K562 (cell line): ENCODE measurements around the gene MYO15A. TPM values are rescaled to one million over a fixed set of nuclear protein-coding genes. Genes with fewer than 3 reads are reported as not detected.
A peak's percentile ranks its signal among the peaks of the same experiment; 100 is the strongest.

ENCODE experiments used
- ARHGAP35 ChIP-seq: fragments of 450-650 bp; IDR thresholded peaks from 2 replicates; pipeline ENCODE4 v1.6.1; 2018; ENCODE audit not compliant: partially characterized antibody
- CBX8 ChIP-seq: fragments of 200-600 bp; sonication (generic); IDR thresholded peaks from 2 replicates; pipeline ENCODE4 v1.6.1; 2012; ENCODE audit warnings: borderline replicate concordance, mixed run types, low read depth, mild to moderate bottlenecking, moderate library complexity, mixed read lengths, low read length, control low read depth, inconsistent platforms; ENCODE audit not compliant: poor library complexity, severe bottlenecking; ENCODE audit errors: extremely low read depth
- CREBBP ChIP-seq: IDR thresholded peaks from one replicate; pipeline ENCODE4 v1.6.1; 2012; ENCODE audit warnings: low read depth, mild to moderate bottlenecking, control low read depth, inconsistent platforms, low read length
- CTBP1 ChIP-seq: fragments of 450-650 bp; IDR thresholded peaks from 2 replicates; pipeline ENCODE4 v1.6.1; 2016; ENCODE audit warnings: borderline replicate concordance
- DDX20 ChIP-seq: fragments of 450-650 bp; IDR thresholded peaks from 2 replicates; pipeline ENCODE4 v1.6.1; 2016; ENCODE audit warnings: missing genetic modification characterization, low read depth, mild to moderate bottlenecking, missing compliant biosample characterization, moderate library complexity
- DIDO1 ChIP-seq: fragments of 450-650 bp; IDR thresholded peaks from 2 replicates; pipeline ENCODE4 v1.6.1; 2016; ENCODE audit warnings: low read depth, missing biosample characterization, missing genetic modification characterization
- HCFC1 ChIP-seq: IDR thresholded peaks from 2 replicates; pipeline ENCODE4 v1.6.1; 2012; ENCODE audit warnings: low read depth, low read length, improper control_type of control experiment
- HDAC1 ChIP-seq, 2 experiments: fragments of 450-650 bp; IDR thresholded peaks; 2 replicates each; pipeline ENCODE4 v1.6.1; 2016 to 2017; ENCODE audit warnings: inconsistent platforms in 1 of 2, mild to moderate bottlenecking in 1 of 2, moderate library complexity in 1 of 2
- HMG20A ChIP-seq: fragments of 450-650 bp; formaldehyde crosslinking; conservative IDR thresholded peaks from 2 replicates; pipeline ENCODE4 v1.4.0; 2020; ENCODE audit warnings: mild to moderate bottlenecking, mixed read lengths
- IRF1 ChIP-seq: sonication (generic); formaldehyde crosslinking; IDR thresholded peaks from 2 replicates; pipeline ENCODE4 v1.8.0; 2022; ENCODE audit warnings: missing genetic modification reagents, mild to moderate bottlenecking, borderline replicate concordance
- KAT2B ChIP-seq: IDR thresholded peaks from one replicate; pipeline ENCODE4 v1.6.1; 2012; ENCODE audit warnings: low read depth, mild to moderate bottlenecking, control low read depth, inconsistent platforms, low read length, moderate library complexity
- KAT7 ChIP-seq: sonication (generic); formaldehyde crosslinking; IDR thresholded peaks from 2 replicates; pipeline ENCODE4 v1.8.0; 2022; ENCODE audit warnings: missing genetic modification reagents, mild to moderate bottlenecking, borderline replicate concordance
- NFIX ChIP-seq: fragments of 250-450 bp; sonication (Bioruptor Pico); IDR thresholded peaks from 2 replicates; pipeline ENCODE4 v1.4.0; 2020; ENCODE audit warnings: low read depth, mild to moderate bottlenecking, moderate library complexity
- NFRKB ChIP-seq: fragments of 450-650 bp; IDR thresholded peaks from 2 replicates; pipeline ENCODE4 v1.6.1; 2016; ENCODE audit warnings: low read depth
- PTRF ChIP-seq: fragments of 450-650 bp; IDR thresholded peaks from 2 replicates; pipeline ENCODE4 v1.6.1; 2016; ENCODE audit warnings: mild to moderate bottlenecking, missing genetic modification characterization, missing compliant biosample characterization
- RBFOX2 ChIP-seq: fragments of 200-400 bp; formaldehyde crosslinking; IDR thresholded peaks from 2 replicates; pipeline ENCODE4 v1.6.1; 2017; ENCODE audit warnings: low read depth, mild to moderate bottlenecking, low read length, moderate library complexity
- SMAD2 ChIP-seq: fragments of 150-350 bp; IDR thresholded peaks from 2 replicates; pipeline ENCODE4 v1.6.1; 2014; ENCODE audit warnings: low read depth, mild to moderate bottlenecking, low read length
- STAT5B ChIP-seq: fragments of 250-450 bp; sonication (Bioruptor Pico); IDR thresholded peaks from 2 replicates; pipeline ENCODE4 v1.8.0; 2021; ENCODE audit warnings: mild to moderate bottlenecking, inconsistent platforms
- polyA plus RNA-seq, 8 experiments: library from polyadenylated mRNA; depleted of rRNA in 4 of 8; stranded (reverse) in 5 of 8; unstranded in 3 of 8; fragments of >200 nt; fragmentation: Nextera tagmentation in 2 of 8; fragmentation: Illumina TruSeq in 1 of 8; extraction: Ambion mirVana in 2 of 8; extraction: Trizol in 1 of 8; gene quantifications; 2 replicates each; pipeline versions ENCODE4 v1.2.1 to v1.2.3, GENCODE V29; 2011 to 2014; ENCODE audit warnings: inconsistent platforms in 1 of 8, missing spikeins in 1 of 8
- total RNA-seq, 7 experiments: library from RNA; depleted of rRNA in 6 of 7; stranded (reverse); fragments of >200 nt in 6 of 7; fragmentation: Illumina TruSeq in 2 of 7; extraction: Trizol in 2 of 7; gene quantifications; 2 replicates each; pipeline versions ENCODE4 v1.2.1 to v1.2.3, GENCODE V29; 2011 to 2021; ENCODE audit warnings: low replicate concordance in 1 of 7
- TF ChIP-seq, protein P1 (sequence below): sonication (generic); formaldehyde crosslinking; IDR thresholded peaks from 2 replicates; pipeline ENCODE4 v1.8.0; 2022; ENCODE audit warnings: mild to moderate bottlenecking, missing genetic modification reagents
- TF ChIP-seq, protein P2 (sequence below): fragments of 450-650 bp; formaldehyde crosslinking; IDR thresholded peaks from 2 replicates; pipeline ENCODE4 v1.4.0; 2020; ENCODE audit warnings: mild to moderate bottlenecking
- TF ChIP-seq, protein P3 (sequence below): sonication (generic); formaldehyde crosslinking; IDR thresholded peaks from 2 replicates; pipeline ENCODE4 v1.8.1; 2022; ENCODE audit warnings: missing genetic modification reagents
- TF ChIP-seq, protein P4 (sequence below): fragments of 450-650 bp; IDR thresholded peaks from 2 replicates; pipeline ENCODE4 v1.6.1; 2017; ENCODE audit warnings: mild to moderate bottlenecking, moderate library complexity

The MYO15A gene
- total and polyA plus RNA-seq, 9 of the 15 experiments (the other 6 are each of a cell fraction or from before 2014, with no cell fraction given): 0.05 to 0.88 (median 0.14) TPM; not detected in 1

DNA sequence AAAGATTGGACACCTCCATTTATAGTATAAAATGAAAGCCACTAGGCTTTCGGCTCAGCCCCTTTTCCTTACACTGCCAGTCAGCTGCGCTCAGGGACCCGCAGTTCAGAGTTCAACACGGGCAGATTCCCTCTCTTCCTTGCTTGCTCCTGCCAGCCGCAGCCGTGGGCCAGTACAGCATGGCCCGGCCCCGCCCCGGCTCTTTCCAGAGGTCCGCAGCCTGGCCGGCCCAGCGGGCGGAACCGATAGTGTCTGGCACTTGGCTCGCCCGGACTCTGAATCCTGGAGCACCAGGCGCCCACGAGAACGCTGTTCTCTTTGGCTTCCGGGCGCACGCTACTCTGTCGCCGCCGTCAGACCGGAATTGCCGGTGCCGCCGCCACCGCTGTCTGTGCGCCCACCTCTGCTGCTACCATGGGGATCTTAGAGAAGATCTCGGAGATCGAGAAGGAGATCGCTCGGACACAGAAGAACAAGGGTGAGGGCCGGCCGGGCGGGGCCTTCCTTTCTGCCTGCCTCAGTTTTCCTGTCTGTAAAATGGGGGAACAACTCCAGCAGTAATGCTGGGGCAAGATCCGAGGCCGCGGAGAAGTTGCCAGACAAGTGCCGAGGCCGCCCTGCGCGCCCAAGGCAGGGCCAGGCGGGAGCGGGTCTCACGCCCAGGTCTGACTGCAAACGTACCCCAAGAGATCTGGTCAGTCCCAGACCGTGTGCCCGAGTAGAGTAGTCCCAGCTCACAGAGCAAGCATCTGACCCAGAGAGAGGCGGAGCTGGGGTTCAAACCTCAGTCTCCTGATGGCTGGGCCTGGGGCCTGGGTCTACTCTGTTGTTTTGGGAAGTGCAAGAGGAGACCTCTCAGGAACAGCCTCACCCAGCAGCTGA is 20.7 kb upstream of the MYO15A start, which contains the start of gene DRG2 (continued):
- TF ChIP-seq CTBP1 (peak; percentile 71), ARHGAP35 (no peak), IRF1 (no peak), PTRF (tag) (no peak), KAT2B (no peak), HDAC1 (IDR thresholded peaks at IDR 0.05) (peak; percentile 78 to 83), NFIX (CRISPR knock-in tag) (no peak), SMAD2 (no peak), DIDO1 (tag) (peak; percentile 77), HCFC1 (peak; percentile 84), DDX20 (tag) (no peak), KAT7 (CRISPR knock-in tag) (peak; percentile 90), NFRKB (peak; percentile 69; the same call in 1 of the 2 replicates), CREBBP (no peak), RBFOX2 (peak; percentile 93), STAT5B (CRISPR knock-in tag) (no peak), HMG20A (no peak), CBX8 (no peak)
- TF ChIP-seq, protein P1, sequence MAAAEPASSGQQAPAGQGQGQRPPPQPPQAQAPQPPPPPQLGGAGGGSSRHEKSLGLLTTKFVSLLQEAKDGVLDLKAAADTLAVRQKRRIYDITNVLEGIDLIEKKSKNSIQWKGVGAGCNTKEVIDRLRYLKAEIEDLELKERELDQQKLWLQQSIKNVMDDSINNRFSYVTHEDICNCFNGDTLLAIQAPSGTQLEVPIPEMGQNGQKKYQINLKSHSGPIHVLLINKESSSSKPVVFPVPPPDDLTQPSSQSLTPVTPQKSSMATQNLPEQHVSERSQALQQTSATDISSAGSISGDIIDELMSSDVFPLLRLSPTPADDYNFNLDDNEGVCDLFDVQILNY: no peak
- TF ChIP-seq, protein P2, sequence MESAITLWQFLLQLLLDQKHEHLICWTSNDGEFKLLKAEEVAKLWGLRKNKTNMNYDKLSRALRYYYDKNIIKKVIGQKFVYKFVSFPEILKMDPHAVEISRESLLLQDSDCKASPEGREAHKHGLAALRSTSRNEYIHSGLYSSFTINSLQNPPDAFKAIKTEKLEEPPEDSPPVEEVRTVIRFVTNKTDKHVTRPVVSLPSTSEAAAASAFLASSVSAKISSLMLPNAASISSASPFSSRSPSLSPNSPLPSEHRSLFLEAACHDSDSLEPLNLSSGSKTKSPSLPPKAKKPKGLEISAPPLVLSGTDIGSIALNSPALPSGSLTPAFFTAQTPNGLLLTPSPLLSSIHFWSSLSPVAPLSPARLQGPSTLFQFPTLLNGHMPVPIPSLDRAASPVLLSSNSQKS (CRISPR knock-in tag): no peak
- TF ChIP-seq, protein P3, sequence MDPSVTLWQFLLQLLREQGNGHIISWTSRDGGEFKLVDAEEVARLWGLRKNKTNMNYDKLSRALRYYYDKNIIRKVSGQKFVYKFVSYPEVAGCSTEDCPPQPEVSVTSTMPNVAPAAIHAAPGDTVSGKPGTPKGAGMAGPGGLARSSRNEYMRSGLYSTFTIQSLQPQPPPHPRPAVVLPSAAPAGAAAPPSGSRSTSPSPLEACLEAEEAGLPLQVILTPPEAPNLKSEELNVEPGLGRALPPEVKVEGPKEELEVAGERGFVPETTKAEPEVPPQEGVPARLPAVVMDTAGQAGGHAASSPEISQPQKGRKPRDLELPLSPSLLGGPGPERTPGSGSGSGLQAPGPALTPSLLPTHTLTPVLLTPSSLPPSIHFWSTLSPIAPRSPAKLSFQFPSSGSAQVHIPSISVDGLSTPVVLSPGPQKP: no peak
- TF ChIP-seq, protein P4, sequence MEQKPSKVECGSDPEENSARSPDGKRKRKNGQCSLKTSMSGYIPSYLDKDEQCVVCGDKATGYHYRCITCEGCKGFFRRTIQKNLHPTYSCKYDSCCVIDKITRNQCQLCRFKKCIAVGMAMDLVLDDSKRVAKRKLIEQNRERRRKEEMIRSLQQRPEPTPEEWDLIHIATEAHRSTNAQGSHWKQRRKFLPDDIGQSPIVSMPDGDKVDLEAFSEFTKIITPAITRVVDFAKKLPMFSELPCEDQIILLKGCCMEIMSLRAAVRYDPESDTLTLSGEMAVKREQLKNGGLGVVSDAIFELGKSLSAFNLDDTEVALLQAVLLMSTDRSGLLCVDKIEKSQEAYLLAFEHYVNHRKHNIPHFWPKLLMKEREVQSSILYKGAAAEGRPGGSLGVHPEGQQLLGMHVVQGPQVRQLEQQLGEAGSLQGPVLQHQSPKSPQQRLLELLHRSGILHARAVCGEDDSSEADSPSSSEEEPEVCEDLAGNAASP: no peak
